ENCODE data around the gene LENEP. TPM values are rescaled to one million over a fixed set of nuclear protein-coding genes. Genes with fewer than 3 reads are reported as not detected.

The LENEP gene
- total RNA-seq, 2 experiments from 2014 or later, result 0.78 to 2.3 TPM

- Histone ChIP-seq H3K36me3 (ENCODE audit: insufficient read depth, low read length) (peaks cover 58% of the 10 kb centered on the region), H3K4me1 (ENCODE audit: insufficient read depth, low read length, poor library complexity, severe bottlenecking) (peaks cover 16% of the 10 kb centered on the region), H2AFZ (ENCODE audit: low read length) (no peak overlapping the region), H4K20me1 (ENCODE audit: insufficient read depth, low read length) (no peaks in the 10 kb centered on the region), H3K4me3 (ENCODE audit: low read depth, low read length, poor library complexity, severe bottlenecking) (no peak overlapping the region), H3K4me2 (ENCODE audit: low read length) (no peak overlapping the region), H3K9me3 (ENCODE audit: low read length) (no peaks in the 10 kb centered on the region), H3K27ac (ENCODE audit: low read depth, low read length, poor library complexity, severe bottlenecking) (no peak overlapping the region), H3K79me2 (ENCODE audit: insufficient read depth, low read depth, low read length) (peaks cover 24% of the 10 kb centered on the region), H3K9me2 (ENCODE audit: insufficient read depth, low read length) (no peaks in the 10 kb centered on the region)
- no TSS peak for BruUV-seq (replicated peaks)
- no peak for DNase-seq (ENCODE audit: low spot score)
- intact Hi-C loops (cut with micrococcal nuclease; ENCODE audit: unreplicated experiment), result no loop called here
- TF ChIP-seq EZH2phosphoT487 (IDR thresholded peaks at IDR 0.05; ENCODE audit: borderline replicate concordance, low read depth, low read length) (no peak), CTCF (conservative IDR thresholded peaks at IDR 0.05; ENCODE audit: low read length) (no peak)
- ChIA-PET CTCF (ENCODE audit: unreplicated experiment) (no interaction called here), POLR2A (no interaction called here)
These were observed 3.1 kb upstream of the LENEP start for GRCh38 chr1:154990276-154990675.

GRCh38 chr1:154992721-154993571, 440 bp upstream of the LENEP start:
- TF ChIP-seq EZH2phosphoT487 (IDR thresholded peaks at IDR 0.05; ENCODE audit: borderline replicate concordance, low read depth, low read length), result no peak
- peak; percentile 45; the same call in 1 of the 2 replicates for TF ChIP-seq CTCF (conservative IDR thresholded peaks at IDR 0.05; ENCODE audit: low read length)
- Histone ChIP-seq H3K4me2 (ENCODE audit: low read length) (no peak overlapping the region), H3K9me2 (ENCODE audit: insufficient read depth, low read length) (no peaks in the 10 kb centered on the region), H3K36me3 (ENCODE audit: insufficient read depth, low read length) (peaks cover 35% of the 10 kb centered on the region), H3K9me3 (ENCODE audit: low read length) (no peaks in the 10 kb centered on the region), H2AFZ (ENCODE audit: low read length) (no peak overlapping the region), H3K27ac (ENCODE audit: low read depth, low read length, poor library complexity, severe bottlenecking) (no peak overlapping the region), H3K4me1 (ENCODE audit: insufficient read depth, low read length, poor library complexity, severe bottlenecking) (peaks cover 26% of the 10 kb centered on the region), H4K20me1 (ENCODE audit: insufficient read depth, low read length) (no peaks in the 10 kb centered on the region), H3K4me3 (ENCODE audit: low read depth, low read length, poor library complexity, severe bottlenecking) (no peak overlapping the region), H3K79me2 (ENCODE audit: insufficient read depth, low read depth, low read length) (peaks cover 4% of the 10 kb centered on the region; the same call in 1 of the 2 replicates)
- DNase-seq (ENCODE audit: low spot score), result no peak
- no TSS peak for BruUV-seq (replicated peaks)
- ChIA-PET POLR2A (interaction anchor here (1.2 kb wide), 1 partner anchor 20 kb away, joined by 3 read pairs; no protein-coding TSS in a partner anchor), CTCF (ENCODE audit: unreplicated experiment) (interaction anchor here (1.1 kb wide), 1 partner anchor 69 kb away, joined by 4 read pairs; no protein-coding TSS in a partner anchor)
- intact Hi-C loops (cut with micrococcal nuclease; ENCODE audit: unreplicated experiment), result no loop called here

- CTCF ChIA-PET (ENCODE audit: unreplicated experiment), result interaction anchor here (0.5 kb wide), 1 partner anchor 65 kb away, joined by 6 read pairs; no protein-coding TSS in a partner anchor
- Histone ChIP-seq H3K27ac (ENCODE audit: low read depth, low read length, poor library complexity, severe bottlenecking) (peak overlapping the region; percentile 20), H3K9me3 (ENCODE audit: low read length) (no peaks in the 10 kb centered on the region), H4K20me1 (ENCODE audit: insufficient read depth, low read length) (no peaks in the 10 kb centered on the region), H3K79me2 (ENCODE audit: insufficient read depth, low read depth, low read length) (peaks cover 4% of the 10 kb centered on the region; the same call in 1 of the 2 replicates), H2AFZ (ENCODE audit: low read length) (no peak overlapping the region), H3K4me3 (ENCODE audit: low read depth, low read length, poor library complexity, severe bottlenecking) (no peak overlapping the region), H3K9me2 (ENCODE audit: insufficient read depth, low read length) (no peaks in the 10 kb centered on the region), H3K4me2 (ENCODE audit: low read length) (no peak overlapping the region), H3K36me3 (ENCODE audit: insufficient read depth, low read length) (peaks cover 22% of the 10 kb centered on the region), H3K4me1 (ENCODE audit: insufficient read depth, low read length, poor library complexity, severe bottlenecking) (peaks cover 38% of the 10 kb centered on the region)
- DNase-seq (ENCODE audit: low spot score), result no peak
- TF ChIP-seq EZH2phosphoT487 (IDR thresholded peaks at IDR 0.05; ENCODE audit: borderline replicate concordance, low read depth, low read length), result no peak
- TF ChIP-seq CTCF (conservative IDR thresholded peaks at IDR 0.05; ENCODE audit: low read length), result no peak
- POLR2A ChIA-PET, result interaction anchor here (1.0 to 1.7 kb wide), 4 partner anchors 10 to 38 kb away, joined by 3 to 16 read pairs (median 4); partner anchors contain the start of genes FLAD1 and PBXIP1
- BruUV-seq (replicated peaks), result no TSS peak
- intact Hi-C loops (cut with micrococcal nuclease; ENCODE audit: unreplicated experiment), result no loop called here
These were observed 842 bp downstream of the LENEP start for GRCh38 chr1:154994269-154994587.
